IMR-90 (cell line): ENCODE results near the gene SP2. TPM values are rescaled to one million over a fixed set of nuclear protein-coding genes. Genes with fewer than 3 reads are reported as not detected.
A peak's percentile ranks its signal among the peaks of the same experiment; 100 is the strongest.

Experiments
- ATAC-seq: fragments of 200-7000 bp; cut with Tn5 transposase; 2 replicates; pipeline ENCODE4 v1.9.1; 2020; ENCODE audit warnings: low read depth, mild to moderate bottlenecking, moderate library complexity
- BruUV-seq: library from RNA; stranded (reverse); fragments of 400-500 nt; replicated peaks from 2 replicates; lab custom pipeline; 2021; lab: Mats Ljungman, UMichigan
- CTCF ChIA-PET: fragments of 300-600 bp; formaldehyde crosslinking; extraction: SDS; loops from one replicate; lab custom pipeline; 2021; ENCODE audit warnings: antibody characterized with exemption; lab: Yijun Ruan, JAX
- POLR2A ChIA-PET: fragments of 300-600 bp; sonication (Branson Sonifier 250); formaldehyde crosslinking; loops from one replicate; lab custom pipeline; 2022; ENCODE audit warnings: antibody characterized with exemption; ENCODE audit not compliant: unreplicated experiment; lab: Charles Lee
- DNase-seq: peaks from one replicate; pipeline ENCODE4 v3.0.0; 2013
- H2AFZ ChIP-seq: replicated peaks from 2 replicates; pipeline ENCODE3; 2013; ENCODE audit warnings: low read length, mild to moderate bottlenecking; ENCODE audit not compliant: poor library complexity
- H2AK5ac ChIP-seq: 2 replicates; pipeline ENCODE4 v1.6.1; 2013; ENCODE audit warnings: low read depth, low read length, inconsistent platforms
- H2AK9ac ChIP-seq: replicated peaks from 2 replicates; pipeline ENCODE3; 2013; ENCODE audit warnings: mild to moderate bottlenecking, low read depth, low read length, moderate library complexity; ENCODE audit not compliant: poor library complexity
- H2BK120ac ChIP-seq: 2 replicates; pipeline ENCODE4 v1.6.1; 2013; ENCODE audit warnings: low read depth, low read length, inconsistent platforms
- H2BK15ac ChIP-seq: 3 replicates; pipeline ENCODE4 v1.6.1; 2013; ENCODE audit warnings: low read depth, low read length, inconsistent platforms
- H2BK20ac ChIP-seq: 2 replicates; pipeline ENCODE4 v1.6.1; 2013; ENCODE audit warnings: low read depth, mild to moderate bottlenecking, inconsistent platforms, low read length, moderate library complexity
- H2BK5ac ChIP-seq: 2 replicates; pipeline ENCODE4 v1.6.1; 2013; ENCODE audit warnings: mild to moderate bottlenecking, low read depth, low read length, inconsistent platforms; ENCODE audit not compliant: poor library complexity, severe bottlenecking
- H3K14ac ChIP-seq: replicated peaks from 2 replicates; pipeline ENCODE4 v1.6.1; 2013; ENCODE audit warnings: low read depth, low read length, inconsistent platforms
- H3K18ac ChIP-seq: 2 replicates; pipeline ENCODE4 v1.6.1; 2013; ENCODE audit warnings: low read depth, low read length, control low read depth
- H3K23ac ChIP-seq: 2 replicates; pipeline ENCODE4 v1.6.1; 2013; ENCODE audit warnings: low read depth, low read length, inconsistent platforms
- H3K27ac ChIP-seq: 2 replicates; pipeline ENCODE4 v1.5.1; 2013; ENCODE audit warnings: mild to moderate bottlenecking, control low read depth, low read length; ENCODE audit not compliant: insufficient read depth
- H3K27me3 ChIP-seq: 2 replicates; pipeline ENCODE4 v1.6.1; 2013; ENCODE audit warnings: low read length; ENCODE audit not compliant: control insufficient read depth, insufficient read depth
- H3K36me3 ChIP-seq: 2 replicates; pipeline ENCODE4 v1.6.1; 2013; ENCODE audit warnings: low read length, mixed read lengths; ENCODE audit not compliant: control insufficient read depth, insufficient read depth
- H3K4ac ChIP-seq: 2 replicates; pipeline ENCODE4 v1.6.1; 2013; ENCODE audit warnings: low read depth, low read length, inconsistent platforms
- H3K4me1 ChIP-seq: 2 replicates; pipeline ENCODE4 v1.6.1; 2013; ENCODE audit warnings: low read length, mixed read lengths; ENCODE audit not compliant: control insufficient read depth, insufficient read depth
- H3K4me2 ChIP-seq: 2 replicates; pipeline ENCODE4 v1.6.1; 2013; ENCODE audit warnings: low read depth, mild to moderate bottlenecking, control low read depth, low read length, moderate library complexity
- H3K4me3 ChIP-seq: 2 replicates; pipeline ENCODE4 v1.5.1; 2013; ENCODE audit warnings: low read depth, mild to moderate bottlenecking, control low read depth, low read length, moderate library complexity; ENCODE audit not compliant: insufficient read depth
- H3K56ac ChIP-seq: 2 replicates; pipeline ENCODE4 v1.6.1; 2013; ENCODE audit warnings: low read length, inconsistent platforms; ENCODE audit not compliant: insufficient read depth; ENCODE audit errors: extremely low read depth
- H3K79me1 ChIP-seq, 2 experiments: 2 replicates each; pipeline ENCODE4 v1.6.1; 2013; ENCODE audit warnings: low read length in 2 of 2, inconsistent platforms in 1 of 2, low read depth in 1 of 2
- H3K9ac ChIP-seq: 2 replicates; pipeline ENCODE4 v1.6.1; 2013; ENCODE audit warnings: low read depth, low read length, control low read depth
- H3K9me1 ChIP-seq: 2 replicates; pipeline ENCODE4 v1.6.1; 2013; ENCODE audit warnings: low read length, inconsistent platforms; ENCODE audit not compliant: insufficient read depth
- H3K9me3 ChIP-seq: 2 replicates; pipeline ENCODE4 v1.6.1; 2013; ENCODE audit warnings: low read length; ENCODE audit not compliant: control insufficient read depth, insufficient read depth
- H4K20me1 ChIP-seq: 2 replicates; pipeline ENCODE4 v1.6.1; 2013; ENCODE audit warnings: low read length, inconsistent platforms; ENCODE audit not compliant: insufficient read depth
- H4K5ac ChIP-seq: 2 replicates; pipeline ENCODE4 v1.6.1; 2013; ENCODE audit warnings: mild to moderate bottlenecking, low read depth, low read length, control low read depth
- H4K8ac ChIP-seq, 2 experiments: 2 replicates each; pipeline ENCODE4 v1.6.1; 2013; ENCODE audit warnings: low read depth in 2 of 2, low read length in 2 of 2, control low read depth in 1 of 2, inconsistent platforms in 1 of 2
- H4K91ac ChIP-seq: 2 replicates; pipeline ENCODE4 v1.6.1; 2013; ENCODE audit warnings: low read depth, low read length, inconsistent platforms; ENCODE audit not compliant: insufficient read depth
- CEBPB ChIP-seq: IDR thresholded peaks from 2 replicates; pipeline ENCODE4 v1.6.1; 2012; ENCODE audit warnings: low read depth, low read length, improper control_type of control experiment
- ELK1 ChIP-seq: fragments of 150-350 bp; IDR thresholded peaks from 2 replicates; pipeline ENCODE4 v1.6.1; 2016; ENCODE audit warnings: low read depth, mild to moderate bottlenecking, low read length, moderate library complexity, borderline replicate concordance
- FOS ChIP-seq: fragments of 150-350 bp; IDR thresholded peaks from 2 replicates; pipeline ENCODE4 v1.6.1; 2016; ENCODE audit warnings: low read depth, low read length
- MAFK ChIP-seq: IDR thresholded peaks from 2 replicates; pipeline ENCODE4 v1.6.1; 2012; ENCODE audit warnings: low read depth, low read length, improper control_type of control experiment
- SMC3 ChIP-seq: fragments of 150-350 bp; IDR thresholded peaks from 2 replicates; pipeline ENCODE4 v1.6.1; 2016; ENCODE audit warnings: low read depth, mild to moderate bottlenecking, antibody characterized with exemption, low read length, moderate library complexity
- WGBS, 2 experiments: methylation state at CpG; one replicate each; pipeline versions ENCODE4 v1.1.5 to v1.1.7; 2013; ENCODE audit warnings: missing lambda C conversion rate in 2 of 2; ENCODE audit not compliant: insufficient read length in 1 of 2; ENCODE audit errors: extremely low coverage in 2 of 2; 5-methylcytosine and 5-hydroxymethylcytosine counted together
- dilution Hi-C: fragments of 300-500 bp; cut with HindIII; formaldehyde crosslinking; loops from one replicate; pipeline ENCODE4 v1.14.3; 2018; ENCODE audit warnings: low sequenced_read_pairs; ENCODE audit not compliant: unreplicated experiment
- in situ Hi-C: fragments of 300-500 bp; cut with MboI; formaldehyde crosslinking; loops from 3 replicates; pipeline ENCODE4 v1.14.3; 2019; ENCODE audit warnings: low sequenced_read_pairs, inconsistent platforms, mixed read lengths
- intact Hi-C: fragments of 100-400 bp; cut with micrococcal nuclease; formaldehyde crosslinking; loops from 2 replicates; pipeline ENCODE4 v1.10.0; 2022
- polyA plus RNA-seq, 3 experiments: library from polyadenylated mRNA; depleted of rRNA; stranded (reverse); fragments of >200 nt; gene quantifications; 2 replicates each; pipeline ENCODE4 v1.2.3, GENCODE V29; 2012; ENCODE audit warnings: low replicate concordance in 1 of 3
- total RNA-seq: library from RNA; depleted of rRNA; stranded (reverse); fragments of >200 nt; gene quantifications from 2 replicates; pipeline ENCODE4 v1.2.3, GENCODE V29; 2012
- TF ChIP-seq, protein P1 (sequence below): fragments of 150-350 bp; IDR thresholded peaks from 2 replicates; pipeline ENCODE4 v1.6.1; 2017; ENCODE audit warnings: mild to moderate bottlenecking, antibody characterized with exemption, low read length, low read depth
- TF ChIP-seq, protein P2 (sequence below): conservative IDR thresholded peaks from 2 replicates; pipeline ENCODE4 v1.5.1; 2012; ENCODE audit warnings: mild to moderate bottlenecking, low read depth, low read length, improper control_type of control experiment

The SP2 gene
- total and polyA plus RNA-seq, 2 of the 4 experiments (the other 2 are of a cell fraction) = 0.72 to 13.8 TPM

DNA sequence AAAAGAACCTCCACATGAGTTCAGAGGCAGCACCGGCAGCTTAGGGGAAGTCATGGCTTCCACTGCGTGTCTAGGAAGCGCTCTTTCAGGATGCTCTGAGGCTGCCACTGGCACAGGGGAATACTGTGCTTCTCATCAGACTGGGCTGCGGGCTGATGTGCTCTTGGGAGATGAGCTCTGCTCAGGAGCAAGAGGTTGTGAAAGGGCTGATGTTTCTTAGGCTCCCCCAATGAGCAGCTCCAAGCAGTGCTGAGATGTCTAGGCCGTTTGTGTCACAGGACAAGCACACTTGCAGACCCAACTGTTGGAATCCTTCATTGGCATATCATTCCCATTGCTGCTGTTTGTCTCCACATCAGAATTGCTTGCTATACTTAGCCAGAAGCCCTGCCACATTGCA is 3.6 kb downstream of the SP2 start:
- CTCF ChIA-PET = no interaction called here
- H4K91ac ChIP-seq = no peak overlapping the region
- H3K4me3 ChIP-seq = no peak overlapping the region
- peaks cover 3% of the 10 kb centered on the region for H3K4me1 ChIP-seq
- H3K36me3 ChIP-seq = no peaks in the 10 kb centered on the region
- DNase-seq (no peak), ATAC-seq (no peak)
- dilution Hi-C loops (no loop called here), intact Hi-C loops (no loop called here), in situ Hi-C loops (no loop called here)
- no peak overlapping the region for H3K14ac ChIP-seq
- 0 out of 2 replicates have a peak, but pooled peaks cover 7% of the 10 kb centered on the region for H3K9me1 ChIP-seq
- no peak for TF ChIP-seq SMC3
- TF ChIP-seq FOS = no peak
- TF ChIP-seq, protein P1, sequence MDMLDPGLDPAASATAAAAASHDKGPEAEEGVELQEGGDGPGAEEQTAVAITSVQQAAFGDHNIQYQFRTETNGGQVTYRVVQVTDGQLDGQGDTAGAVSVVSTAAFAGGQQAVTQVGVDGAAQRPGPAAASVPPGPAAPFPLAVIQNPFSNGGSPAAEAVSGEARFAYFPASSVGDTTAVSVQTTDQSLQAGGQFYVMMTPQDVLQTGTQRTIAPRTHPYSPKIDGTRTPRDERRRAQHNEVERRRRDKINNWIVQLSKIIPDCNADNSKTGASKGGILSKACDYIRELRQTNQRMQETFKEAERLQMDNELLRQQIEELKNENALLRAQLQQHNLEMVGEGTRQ = no peak
- TF ChIP-seq ELK1 = no peak
- TF ChIP-seq MAFK = no peak
- TF ChIP-seq, protein P2, sequence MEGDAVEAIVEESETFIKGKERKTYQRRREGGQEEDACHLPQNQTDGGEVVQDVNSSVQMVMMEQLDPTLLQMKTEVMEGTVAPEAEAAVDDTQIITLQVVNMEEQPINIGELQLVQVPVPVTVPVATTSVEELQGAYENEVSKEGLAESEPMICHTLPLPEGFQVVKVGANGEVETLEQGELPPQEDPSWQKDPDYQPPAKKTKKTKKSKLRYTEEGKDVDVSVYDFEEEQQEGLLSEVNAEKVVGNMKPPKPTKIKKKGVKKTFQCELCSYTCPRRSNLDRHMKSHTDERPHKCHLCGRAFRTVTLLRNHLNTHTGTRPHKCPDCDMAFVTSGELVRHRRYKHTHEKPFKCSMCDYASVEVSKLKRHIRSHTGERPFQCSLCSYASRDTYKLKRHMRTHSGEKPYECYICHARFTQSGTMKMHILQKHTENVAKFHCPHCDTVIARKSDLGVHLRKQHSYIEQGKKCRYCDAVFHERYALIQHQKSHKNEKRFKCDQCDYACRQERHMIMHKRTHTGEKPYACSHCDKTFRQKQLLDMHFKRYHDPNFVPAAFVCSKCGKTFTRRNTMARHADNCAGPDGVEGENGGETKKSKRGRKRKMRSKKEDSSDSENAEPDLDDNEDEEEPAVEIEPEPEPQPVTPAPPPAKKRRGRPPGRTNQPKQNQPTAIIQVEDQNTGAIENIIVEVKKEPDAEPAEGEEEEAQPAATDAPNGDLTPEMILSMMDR = no peak
- TF ChIP-seq CEBPB = no peak
- no peak overlapping the region for H4K8ac ChIP-seq
- H3K4me2 ChIP-seq = no peak overlapping the region
- H2BK5ac ChIP-seq = no peak overlapping the region
- no peak overlapping the region for H2AK9ac ChIP-seq
- no peak overlapping the region for H2AFZ ChIP-seq
- WGBS, 2 experiments = 100% methylated on average over 2 of the region's 5 CpGs; no CpG with 5 or more reads in 1 of the 2 experiments
- no peak overlapping the region for H3K4ac ChIP-seq
- no peak overlapping the region for H3K27ac ChIP-seq
- no peak overlapping the region for H3K18ac ChIP-seq
- POLR2A ChIA-PET = no interaction called here
- peak overlapping the region; percentile 15; the same call in 1 of the 2 replicates for H3K23ac ChIP-seq
- H3K27me3 ChIP-seq = no peaks in the 10 kb centered on the region
- no peak overlapping the region for H2AK5ac ChIP-seq
- no peak overlapping the region for H3K9ac ChIP-seq
- no peaks in the 10 kb centered on the region for H4K20me1 ChIP-seq
- H3K9me3 ChIP-seq = no peaks in the 10 kb centered on the region
- H2BK120ac ChIP-seq = no peak overlapping the region
- BruUV-seq = no TSS peak
- no peak overlapping the region for H2BK15ac ChIP-seq
- no peak overlapping the region for H2BK20ac ChIP-seq
- no peak overlapping the region for H3K56ac ChIP-seq
- H4K5ac ChIP-seq = no peak overlapping the region
- peaks cover 34 to 73% of the 10 kb centered on the region in 2 experiments for H3K79me1 ChIP-seq
